ENCODE results near the gene RTL3. TPM values are rescaled to one million over a fixed set of nuclear protein-coding genes. Genes with fewer than 3 reads are reported as not detected.

The RTL3 gene
- total and polyA plus RNA-seq, 2 of the 4 experiments (the other 2 are of a cell fraction): 1.1 TPM

DNA sequence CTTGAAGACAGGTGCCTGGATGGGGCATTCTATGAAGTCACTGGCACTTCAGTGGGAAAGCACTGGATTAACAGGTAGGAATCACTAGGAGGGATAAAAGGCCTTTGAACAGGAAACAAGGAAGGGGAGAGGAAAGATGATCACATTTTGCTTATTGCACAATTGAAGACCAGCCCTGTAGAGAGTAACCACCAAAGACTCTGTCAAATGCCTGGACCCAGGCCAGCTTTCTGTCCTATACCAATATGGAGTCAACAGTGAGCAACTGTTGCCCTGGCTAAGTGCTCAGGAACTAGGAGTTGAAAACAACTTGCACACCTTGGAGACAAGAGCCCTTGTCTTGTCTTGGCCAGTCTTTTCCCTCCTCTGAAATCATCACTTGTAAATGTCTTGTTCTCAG, 14.1 kb upstream of the RTL3 start:
- in situ Hi-C loops (cut with MboI; ENCODE audit: low sequenced_read_pairs): no loop called here

More for the DNA sequence above, 14.1 kb upstream of the RTL3 start:
- Histone ChIP-seq H2AFZ (replicated peaks; ENCODE audit: low read length, poor library complexity) (no peak overlapping the region), H4K8ac (ENCODE audit: low read depth in 2 of 2, low read length in 2 of 2) (no peak overlapping the region), H2BK5ac (ENCODE audit: low read depth, low read length, poor library complexity, severe bottlenecking) (no peak overlapping the region), H3K27me3 (ENCODE audit: control insufficient read depth, insufficient read depth, low read length) (no peaks in the 10 kb centered on the region), H3K79me1 (ENCODE audit: low read depth in 1 of 2, low read length in 2 of 2) (no peaks in the 10 kb centered on the region), H2AK9ac (replicated peaks; ENCODE audit: low read depth, low read length, poor library complexity) (no peak overlapping the region), H2AK5ac (ENCODE audit: low read depth, low read length) (no peak overlapping the region), H4K20me1 (ENCODE audit: insufficient read depth, low read length) (no peaks in the 10 kb centered on the region), H3K36me3 (ENCODE audit: control insufficient read depth, insufficient read depth, low read length) (no peaks in the 10 kb centered on the region), H3K23ac (ENCODE audit: low read depth, low read length) (no peak overlapping the region), H2BK20ac (ENCODE audit: low read depth, low read length) (no peak overlapping the region), H3K4ac (ENCODE audit: low read depth, low read length) (no peak overlapping the region), H4K91ac (ENCODE audit: insufficient read depth, low read depth, low read length) (no peak overlapping the region), H3K4me1 (ENCODE audit: control insufficient read depth, insufficient read depth, low read length) (no peaks in the 10 kb centered on the region), H3K9me1 (ENCODE audit: insufficient read depth, low read length) (no peaks in the 10 kb centered on the region), H2BK15ac (ENCODE audit: low read depth, low read length) (no peak overlapping the region), H3K18ac (ENCODE audit: low read depth, low read length) (no peak overlapping the region), H3K14ac (replicated peaks; ENCODE audit: low read depth, low read length) (no peak overlapping the region), H3K27ac (ENCODE audit: insufficient read depth, low read length) (no peak overlapping the region), H3K9ac (ENCODE audit: low read depth, low read length) (no peak overlapping the region), H4K5ac (ENCODE audit: low read depth, low read length) (no peak overlapping the region), H3K4me2 (ENCODE audit: low read depth, low read length) (no peak overlapping the region), H3K4me3 (ENCODE audit: insufficient read depth, low read depth, low read length) (no peak overlapping the region), H2BK120ac (ENCODE audit: low read depth, low read length) (no peak overlapping the region), H3K9me3 (ENCODE audit: control insufficient read depth, insufficient read depth, low read length) (no peaks in the 10 kb centered on the region), H3K56ac (ENCODE audit: extremely low read depth, insufficient read depth, low read length) (no peak overlapping the region)
- no TSS peak for BruUV-seq (replicated peaks)
- dilution Hi-C loops (cut with HindIII; ENCODE audit: low sequenced_read_pairs, unreplicated experiment): no loop called here
- ATAC-seq (ENCODE audit: low read depth) (no peak), DNase-seq (no peak)
- ChIA-PET POLR2A (ENCODE audit: unreplicated experiment) (no interaction called here), CTCF (no interaction called here)
- intact Hi-C loops (cut with micrococcal nuclease): no loop called here
- no peak for TF ChIP-seq RCOR1 (IDR thresholded peaks at IDR 0.05; ENCODE audit: insufficient replicate concordance, low read length)
- TF ChIP-seq CEBPB (IDR thresholded peaks at IDR 0.05; ENCODE audit: low read depth, low read length): peak; percentile 27; the same call in 1 of the 2 replicates

All from IMR-90 (cell line).